ENCODE results near the gene OR10H5.

Gene OR10H5

DNA sequence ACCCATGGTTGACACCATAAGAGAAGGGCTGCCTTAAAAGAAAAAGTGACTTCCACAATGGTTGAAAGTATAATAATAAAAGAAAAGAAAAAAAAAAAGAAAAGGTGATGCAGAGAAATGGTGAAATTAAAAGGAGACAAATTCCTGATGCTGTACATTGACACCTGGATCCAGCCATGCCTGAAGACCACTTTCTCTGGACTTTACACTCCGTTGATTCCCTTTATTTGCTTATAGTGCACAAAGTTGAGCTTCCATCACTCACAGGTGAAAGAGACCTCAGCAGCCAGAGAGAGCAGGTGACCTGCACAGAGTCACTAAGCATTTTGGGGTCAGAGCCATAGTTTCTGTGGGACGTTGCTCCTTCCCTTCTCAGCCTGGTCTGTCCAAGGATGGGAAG lies 12.2 kb upstream of the OR10H5 start:
- TF ChIP-seq, protein P1, sequence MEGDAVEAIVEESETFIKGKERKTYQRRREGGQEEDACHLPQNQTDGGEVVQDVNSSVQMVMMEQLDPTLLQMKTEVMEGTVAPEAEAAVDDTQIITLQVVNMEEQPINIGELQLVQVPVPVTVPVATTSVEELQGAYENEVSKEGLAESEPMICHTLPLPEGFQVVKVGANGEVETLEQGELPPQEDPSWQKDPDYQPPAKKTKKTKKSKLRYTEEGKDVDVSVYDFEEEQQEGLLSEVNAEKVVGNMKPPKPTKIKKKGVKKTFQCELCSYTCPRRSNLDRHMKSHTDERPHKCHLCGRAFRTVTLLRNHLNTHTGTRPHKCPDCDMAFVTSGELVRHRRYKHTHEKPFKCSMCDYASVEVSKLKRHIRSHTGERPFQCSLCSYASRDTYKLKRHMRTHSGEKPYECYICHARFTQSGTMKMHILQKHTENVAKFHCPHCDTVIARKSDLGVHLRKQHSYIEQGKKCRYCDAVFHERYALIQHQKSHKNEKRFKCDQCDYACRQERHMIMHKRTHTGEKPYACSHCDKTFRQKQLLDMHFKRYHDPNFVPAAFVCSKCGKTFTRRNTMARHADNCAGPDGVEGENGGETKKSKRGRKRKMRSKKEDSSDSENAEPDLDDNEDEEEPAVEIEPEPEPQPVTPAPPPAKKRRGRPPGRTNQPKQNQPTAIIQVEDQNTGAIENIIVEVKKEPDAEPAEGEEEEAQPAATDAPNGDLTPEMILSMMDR (IDR thresholded peaks at IDR 0.05) = no peak

DNA sequence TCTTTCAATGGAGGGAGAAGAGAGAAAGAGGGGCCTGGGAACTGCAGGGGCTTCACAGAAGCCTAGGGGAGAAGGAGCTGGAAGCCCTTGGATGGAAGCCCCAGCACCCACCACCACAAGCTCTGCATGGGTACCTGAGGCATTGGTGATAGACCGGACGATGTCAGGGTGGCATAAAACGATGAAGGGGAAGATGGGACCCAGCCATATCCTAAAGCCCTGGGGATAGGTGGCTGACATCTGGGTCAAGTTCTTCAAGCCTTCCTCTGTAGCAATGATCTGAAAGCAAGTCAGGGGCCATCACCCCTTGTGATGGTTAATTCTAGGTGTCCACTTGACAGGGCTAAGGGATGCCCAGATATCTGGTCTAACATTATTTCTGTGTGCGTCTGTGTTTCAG lies 11.2 kb upstream of the OR10H5 start:
- TF ChIP-seq, protein P1 (IDR thresholded peaks at IDR 0.05) = no peak

DNA sequence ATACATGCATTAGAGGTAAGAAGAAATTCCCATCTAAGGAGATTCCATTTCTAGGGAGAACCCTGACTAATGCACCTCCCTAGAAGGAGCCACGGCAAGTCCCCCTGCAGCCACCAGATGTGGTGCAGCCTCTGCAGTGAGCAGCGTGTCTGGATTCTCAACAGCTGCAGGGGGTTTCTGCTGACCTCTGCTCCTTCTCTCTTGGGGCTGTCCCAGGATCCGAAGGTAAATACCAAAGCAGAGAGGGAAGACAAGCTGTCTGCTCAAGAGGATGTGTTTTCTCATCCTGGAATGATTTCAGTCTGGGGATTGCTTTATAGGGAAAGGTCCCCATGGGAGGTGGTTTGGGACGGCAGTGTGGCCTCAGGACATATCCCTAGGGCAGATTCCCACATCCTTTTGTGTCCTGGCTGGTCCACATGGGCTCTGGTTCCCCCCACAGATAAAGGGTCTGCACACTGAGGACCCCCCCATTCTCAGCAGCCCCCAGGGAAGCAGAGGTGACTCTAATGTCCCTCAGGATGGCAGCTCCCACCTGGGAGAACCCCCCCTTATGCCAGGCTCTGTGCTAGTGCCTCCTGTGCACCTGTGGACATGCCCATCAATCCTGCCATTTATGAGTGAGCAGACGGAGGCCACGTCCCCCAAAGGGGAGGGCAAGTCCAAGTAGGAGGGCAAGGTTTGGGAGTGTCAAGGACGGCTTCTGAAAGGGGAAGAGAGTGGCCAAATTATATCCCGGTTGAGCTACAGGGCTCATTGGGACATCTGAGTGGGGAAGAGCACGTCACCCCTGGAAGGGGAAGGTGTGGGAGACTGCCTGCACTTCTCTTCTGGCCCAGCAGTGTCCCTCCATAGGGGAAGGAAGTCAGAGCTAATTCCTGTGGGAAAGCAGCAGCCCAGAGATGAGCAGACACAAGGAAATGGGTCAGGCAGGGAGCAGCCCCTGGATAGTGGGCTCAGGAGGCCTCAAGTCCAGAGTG lies 10.2 kb upstream of the OR10H5 start:
- TF ChIP-seq, protein P1 (IDR thresholded peaks at IDR 0.05) = no peak

DNA sequence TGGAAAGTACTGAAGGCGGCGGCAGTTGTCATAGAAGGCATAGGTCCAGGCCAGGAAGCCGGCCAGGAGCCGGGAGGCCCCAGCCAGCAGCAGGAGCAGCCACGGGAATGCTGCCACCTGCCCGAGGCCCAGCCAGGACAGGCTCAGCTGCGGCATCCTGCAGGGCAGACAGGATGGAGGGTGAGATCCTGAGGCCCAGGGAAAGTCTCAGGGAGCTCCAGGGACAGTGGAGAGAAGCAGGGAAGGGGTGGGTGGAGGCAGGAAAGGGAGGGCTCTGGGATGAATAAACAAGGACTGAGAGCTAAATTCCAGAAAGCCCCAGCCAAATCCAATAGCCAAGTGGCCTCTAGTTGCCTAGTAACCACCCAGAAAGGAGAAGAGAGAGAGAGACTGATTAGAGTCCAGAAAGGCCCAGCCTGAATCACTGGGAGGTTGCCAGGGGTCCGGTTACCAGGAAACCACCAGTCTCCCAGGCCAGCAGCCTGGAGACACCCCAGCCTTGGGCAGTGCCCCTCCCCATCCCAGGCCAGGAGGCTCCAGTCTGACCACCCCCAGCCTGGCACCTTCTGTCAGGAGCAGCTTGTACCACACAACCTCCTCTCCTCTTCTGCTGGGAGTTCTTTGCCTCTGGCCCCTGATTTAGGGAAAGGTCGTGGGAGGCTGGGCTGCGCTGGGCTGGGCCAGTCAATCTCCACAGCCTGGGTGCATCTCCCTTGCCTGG lies 7.5 kb upstream of the OR10H5 start:
- TF ChIP-seq, protein P1 (IDR thresholded peaks at IDR 0.05) = no peak

DNA sequence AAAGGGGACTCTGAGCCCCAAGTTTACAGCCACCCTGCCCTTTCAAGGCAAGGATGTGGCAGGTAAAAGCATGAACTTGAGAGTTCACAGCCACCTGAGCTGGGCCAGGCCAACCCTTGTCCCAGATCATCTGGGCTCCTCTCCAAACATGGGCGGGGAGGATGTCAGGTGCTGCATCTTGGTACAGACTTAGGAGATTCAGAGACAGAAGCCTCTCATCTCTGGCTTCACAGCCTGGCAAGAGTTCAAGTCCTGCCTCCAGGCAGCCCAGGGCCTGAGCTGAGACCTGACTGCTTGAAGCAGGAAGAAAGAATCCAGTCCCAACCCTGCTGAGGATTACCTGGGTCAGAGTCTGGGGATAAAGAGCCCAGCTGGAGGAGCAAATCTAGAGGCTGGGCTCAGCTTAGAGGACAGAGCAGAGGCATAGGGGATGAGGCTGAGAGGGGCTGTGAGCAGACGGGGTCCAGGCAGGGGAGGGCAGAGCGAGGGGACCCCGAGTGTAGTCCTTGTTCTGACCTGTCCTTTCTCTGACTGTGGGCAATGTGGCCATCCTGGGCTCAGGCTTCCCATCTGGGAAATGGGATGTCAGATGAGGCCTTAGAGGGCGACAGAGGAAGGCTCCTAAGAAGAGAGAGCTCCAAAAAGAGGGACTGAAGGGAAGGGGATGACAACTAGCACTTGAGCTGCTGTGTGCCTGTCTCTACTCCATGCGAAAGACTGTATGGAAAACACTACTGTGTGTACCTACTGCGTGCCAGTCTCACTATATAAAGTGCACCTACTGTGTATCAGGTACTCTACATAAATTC lies 6.6 kb upstream of the OR10H5 start:
- TF ChIP-seq, protein P1 (IDR thresholded peaks at IDR 0.05) = no peak

GRCh38 chr19:15781661-15782060 lies 5.8 kb upstream of the OR10H5 start:
- TF ChIP-seq, protein P1 (IDR thresholded peaks at IDR 0.05) = no peak

DNA sequence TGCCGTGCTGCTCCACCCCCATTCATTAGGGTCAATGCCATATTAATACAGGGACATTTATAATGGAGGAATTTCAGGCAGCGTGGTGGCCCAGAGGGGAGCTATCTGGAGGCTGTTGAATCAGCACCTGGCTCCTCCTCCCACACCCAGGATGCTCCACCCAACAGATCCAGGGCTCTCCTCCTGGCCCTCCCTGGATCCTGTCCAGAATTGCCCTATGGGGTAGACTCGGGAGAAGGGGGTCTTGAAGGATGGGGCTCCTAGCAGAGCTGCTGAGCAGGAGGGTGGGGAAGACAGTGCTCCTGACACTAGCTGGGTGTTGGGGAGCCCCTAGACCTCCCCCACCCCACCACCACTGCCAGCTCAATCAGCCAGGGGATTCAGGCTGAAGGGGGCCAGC lies 5.2 kb upstream of the OR10H5 start:
- TF ChIP-seq, protein P1 (IDR thresholded peaks at IDR 0.05) = no peak

Data from LNCAP (cell line).